ENCODE measurements around the gene DUSP11. TPM values are rescaled to one million over a fixed set of nuclear protein-coding genes. Genes with fewer than 3 reads are reported as not detected.
"Not testable (repeated sequence)": the region's sequence is repeated elsewhere in the genome, so short reads cannot be mapped to it uniquely, and the experiment has no call there.

Gene DUSP11
- total RNA-seq, 3 donors from 2014 or later: 28.8 to 49.9 (median 36.1) TPM

- Histone ChIP-seq H3K27me3 (no peaks in the 10 kb centered on the region), H3K36me3 (no peaks in the 10 kb centered on the region), H3K9me3 (no peaks in the 10 kb centered on the region), H3K27ac (peak overlapping the region; percentile 95 to 97), H3K4me3 (peak overlapping the region; percentile 90 to 96 (median 93)), H3K4me1 (no peaks in the 10 kb centered on the region)
- intact Hi-C loops (cut with DNase I; ENCODE audit: low total_unique reads): no loop called here
- no peak for TF ChIP-seq POLR2AphosphoS5 (IDR thresholded peaks at IDR 0.05)
- DNase-seq (ENCODE audit: low spot score in 2 of 2): no peak
Measured at GRCh38 chr2:73780237-73780582, 307 bp upstream of the DUSP11 start.

GRCh38 chr2:73778867-73779466, 936 bp downstream of the DUSP11 start:
- intact Hi-C loops (cut with DNase I; ENCODE audit: low total_unique reads); H3K9me3 ChIP-seq; DNase-seq (ENCODE audit: low spot score in 2 of 2); H3K27me3 ChIP-seq; H3K36me3 ChIP-seq; H3K4me1 ChIP-seq: not testable (repeated sequence)
- Histone ChIP-seq H3K27ac (peak overlapping the region; percentile 95 to 97), H3K4me3 (peak overlapping the region; percentile 90 to 96 (median 93))

- Histone ChIP-seq H3K27ac (no peak overlapping the region), H3K4me3 (no peak overlapping the region), H3K4me1 (no peaks in the 10 kb centered on the region), H3K36me3 (no peaks in the 10 kb centered on the region), H3K9me3 (no peaks in the 10 kb centered on the region), H3K27me3 (no peaks in the 10 kb centered on the region)
- intact Hi-C loops (cut with DNase I; ENCODE audit: low total_unique reads): no loop called here
- TF ChIP-seq POLR2AphosphoS5 (IDR thresholded peaks at IDR 0.05): no peak
- no peak for TF ChIP-seq POLR2A (IDR thresholded peaks at IDR 0.05)
- TF ChIP-seq CTCF (IDR thresholded peaks at IDR 0.05): no peak
- DNase-seq (ENCODE audit: low spot score in 2 of 2): no peak
Measured at GRCh38 chr2:73776869-73777519, 2.9 kb downstream of the DUSP11 start.

GRCh38 chr2:73776381-73776780, 3.5 kb downstream of the DUSP11 start:
- no peak overlapping the region for H3K4me3 ChIP-seq
- no peak for DNase-seq (ENCODE audit: low spot score in 2 of 2)
- H3K9me3 ChIP-seq: no peaks in the 10 kb centered on the region
- no peaks in the 10 kb centered on the region for H3K4me1 ChIP-seq
- no peak overlapping the region for H3K27ac ChIP-seq
- H3K36me3 ChIP-seq: no peaks in the 10 kb centered on the region
- H3K27me3 ChIP-seq: no peaks in the 10 kb centered on the region
- intact Hi-C loops (cut with DNase I; ENCODE audit: low total_unique reads): no loop called here
- TF ChIP-seq POLR2A (IDR thresholded peaks at IDR 0.05) (no peak), POLR2AphosphoS5 (IDR thresholded peaks at IDR 0.05) (no peak), CTCF (IDR thresholded peaks at IDR 0.05) (no peak)

GRCh38 chr2:73772819-73773218, 7.1 kb downstream of the DUSP11 start:
- Histone ChIP-seq H3K27me3 (no peaks in the 10 kb centered on the region), H3K36me3 (no peaks in the 10 kb centered on the region), H3K4me3 (no peak overlapping the region), H3K27ac (no peak overlapping the region), H3K4me1 (no peaks in the 10 kb centered on the region), H3K9me3 (no peaks in the 10 kb centered on the region)
- TF ChIP-seq CTCF (IDR thresholded peaks at IDR 0.05): no peak
- no peak for TF ChIP-seq POLR2AphosphoS5 (IDR thresholded peaks at IDR 0.05)
- TF ChIP-seq POLR2A (IDR thresholded peaks at IDR 0.05): no peak
- intact Hi-C loops (cut with DNase I; ENCODE audit: low total_unique reads): no loop called here
- DNase-seq (ENCODE audit: low spot score in 2 of 2): no peak

- Histone ChIP-seq H3K9me3 (no peaks in the 10 kb centered on the region), H3K27ac (no peak overlapping the region), H3K4me1 (no peaks in the 10 kb centered on the region), H3K4me3 (no peak overlapping the region), H3K36me3 (no peaks in the 10 kb centered on the region), H3K27me3 (no peaks in the 10 kb centered on the region)
- DNase-seq (ENCODE audit: low spot score in 2 of 2): no peak
- TF ChIP-seq POLR2A (IDR thresholded peaks at IDR 0.05) (no peak), POLR2AphosphoS5 (IDR thresholded peaks at IDR 0.05) (no peak), CTCF (IDR thresholded peaks at IDR 0.05) (no peak)
- intact Hi-C loops (cut with DNase I; ENCODE audit: low total_unique reads): no loop called here
Measured at GRCh38 chr2:73770725-73771124, 9.2 kb downstream of the DUSP11 start.
